ENCODE data around the gene CHST6.
A peak's percentile ranks its signal among the peaks of the same experiment; 100 is the strongest.

The CHST6 gene

GRCh38 chr16:75485230-75486013, 9.8 kb downstream of the CHST6 start:
- TF ChIP-seq Cebpa-rat (IDR thresholded peaks at IDR 0.05): no peak
- Histone ChIP-seq H3K36me3 (peaks cover 0 to 71% (median 15%) of the 10 kb centered on the region in 11 experiments; a peak in 15 of 22 replicates), H3K4me2 (peak overlapping the region; percentile 54 to 95 (median 83)), H3K9ac (peak overlapping the region in 9 of 11 experiments; percentile 10 to 67 (median 36); a peak in 14 of 22 replicates), H4K20me1 (peaks cover 0 to 14% (median 0%) of the 10 kb centered on the region in 11 experiments; a peak in 3 of 22 replicates), H3K27ac (peak overlapping the region in 8 of 11 experiments; percentile 42 to 73 (median 55); a peak in 16 of 22 replicates), H3K4me3 (peak overlapping the region in 4 of 10 experiments; percentile 4 to 37 (median 20); a peak in 5 of 20 replicates), H3K4me1 (peaks cover 59 to 78% (median 73%) of the 10 kb centered on the region in 10 experiments), H3K27me3 (no peaks in the 10 kb centered on the region), H3K9me3 (replicated peaks in 1 of 11) (no peaks in the 10 kb centered on the region)

DNA sequence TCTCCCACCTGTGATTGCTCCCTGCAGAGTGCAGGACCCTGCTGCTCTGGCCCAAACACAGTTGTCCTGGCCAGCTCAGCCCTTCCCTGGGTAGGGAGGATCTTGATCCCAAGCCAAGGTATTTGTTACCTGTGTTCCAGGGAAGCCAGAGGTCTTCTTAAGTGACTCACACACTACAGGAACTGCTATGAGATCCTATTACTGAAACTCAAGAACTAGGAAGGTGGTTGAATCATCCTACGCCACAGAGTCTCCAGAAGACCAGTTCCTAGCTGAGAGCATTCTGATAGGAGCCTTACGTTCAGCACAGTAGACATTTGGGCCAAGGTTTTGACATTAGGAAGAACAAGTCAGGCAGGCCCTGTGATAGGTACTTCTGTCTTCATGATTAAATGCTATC, 12.0 kb downstream of the CHST6 start:
- H4K20me1 ChIP-seq: peaks cover 0 to 14% (median 0%) of the 10 kb centered on the region in 11 experiments; a peak in 3 of 22 replicates
- H3K9me3 ChIP-seq (replicated peaks in 1 of 11): no peaks in the 10 kb centered on the region
- H3K4me2 ChIP-seq: peak overlapping the region in 5 of 11 experiments; percentile 4 to 95 (median 10); a peak in 4 of 22 replicates
- no peak overlapping the region for H3K4me3 ChIP-seq
- peak overlapping the region in 2 of 11 experiments; percentile 10 to 71; a peak in 3 of 22 replicates for H3K27ac ChIP-seq
- H3K27me3 ChIP-seq: no peaks in the 10 kb centered on the region
- no peak for TF ChIP-seq Cebpa-rat (IDR thresholded peaks at IDR 0.05)
- peaks cover 0 to 82% (median 35%) of the 10 kb centered on the region in 11 experiments; a peak in 17 of 22 replicates for H3K36me3 ChIP-seq
- H3K9ac ChIP-seq: no peak overlapping the region
- peaks cover 49 to 63% (median 57%) of the 10 kb centered on the region in 10 experiments for H3K4me1 ChIP-seq

- Histone ChIP-seq H3K27me3 (no peaks in the 10 kb centered on the region), H3K27ac (peak overlapping the region in 1 of 11 experiments; percentile 10; a peak in 1 of 22 replicates), H4K20me1 (peaks cover 0 to 14% (median 0%) of the 10 kb centered on the region in 11 experiments; a peak in 3 of 22 replicates), H3K4me3 (no peak overlapping the region), H3K36me3 (peaks cover 0 to 82% (median 35%) of the 10 kb centered on the region in 11 experiments; a peak in 17 of 22 replicates), H3K9me3 (replicated peaks in 1 of 11) (no peaks in the 10 kb centered on the region), H3K4me1 (peaks cover 48 to 63% (median 56%) of the 10 kb centered on the region in 10 experiments), H3K9ac (no peak overlapping the region), H3K4me2 (peak overlapping the region in 2 of 11 experiments; percentile 87 to 95; a peak in 1 of 22 replicates)
- no peak for TF ChIP-seq Cebpa-rat (IDR thresholded peaks at IDR 0.05)
These were observed 12.6 kb downstream of the CHST6 start for GRCh38 chr16:75482434-75483205.

DNA sequence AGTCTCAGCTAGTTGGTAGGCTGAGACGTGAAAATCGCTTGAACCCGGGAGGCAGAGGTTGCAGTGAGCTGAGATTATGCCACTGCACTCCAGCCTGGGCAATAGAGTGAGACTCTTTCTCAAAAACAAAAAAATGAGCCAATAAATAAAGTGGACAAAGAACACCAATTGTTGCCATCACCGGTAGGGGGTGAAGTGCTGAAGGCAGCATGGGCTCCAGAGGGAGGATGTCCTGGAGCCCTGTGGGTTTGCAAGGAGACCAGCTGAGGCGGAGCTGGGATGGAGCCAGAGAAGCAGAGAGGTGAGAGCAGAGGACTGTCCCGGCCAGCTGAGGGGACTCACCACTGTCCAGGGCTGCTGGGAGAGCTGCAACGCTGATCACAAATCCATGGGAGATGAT, 13.8 kb downstream of the CHST6 start:
- peaks cover 0 to 14% (median 0%) of the 10 kb centered on the region in 11 experiments; a peak in 3 of 22 replicates for H4K20me1 ChIP-seq
- TF ChIP-seq Cebpa-rat (IDR thresholded peaks at IDR 0.05): no peak
- H3K4me2 ChIP-seq: no peak overlapping the region
- peaks cover 37 to 64% (median 53%) of the 10 kb centered on the region in 10 experiments for H3K4me1 ChIP-seq
- H3K27me3 ChIP-seq: no peaks in the 10 kb centered on the region
- H3K36me3 ChIP-seq: peaks cover 0 to 81% (median 38%) of the 10 kb centered on the region in 11 experiments; a peak in 17 of 22 replicates
- H3K4me3 ChIP-seq: no peak overlapping the region
- H3K9me3 ChIP-seq (replicated peaks in 1 of 11): no peaks in the 10 kb centered on the region
- H3K27ac ChIP-seq: no peak overlapping the region
- no peak overlapping the region for H3K9ac ChIP-seq

DNA sequence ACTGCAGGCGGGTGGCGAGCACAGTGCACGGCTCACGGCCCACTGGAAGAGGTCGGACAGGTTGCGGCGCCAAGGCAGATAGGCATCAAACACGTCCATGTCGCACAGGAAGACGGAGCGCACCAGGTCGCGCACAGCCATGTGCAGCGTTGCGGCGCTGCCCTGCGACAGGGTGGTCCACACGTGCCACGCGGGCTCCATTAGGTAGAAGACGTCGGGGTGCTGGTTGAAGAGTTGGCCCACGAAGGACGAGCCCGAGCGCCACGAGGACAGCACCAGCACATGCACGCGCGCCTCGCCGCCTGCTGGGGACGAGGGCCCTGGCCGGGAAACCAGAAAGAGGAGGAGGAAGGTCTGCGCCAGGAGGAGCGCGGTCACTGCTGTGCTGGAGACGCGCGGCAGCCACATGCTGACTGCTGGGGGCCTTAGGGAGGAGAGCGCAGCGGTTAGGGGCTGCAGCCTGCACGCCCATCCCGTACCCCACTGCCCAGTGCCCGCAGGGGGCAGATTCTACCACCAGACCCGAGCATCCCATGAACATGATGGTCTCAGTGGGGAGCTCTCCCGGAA, 15.7 kb downstream of the CHST6 start:
- H3K9me3 ChIP-seq (replicated peaks in 1 of 11): no peaks in the 10 kb centered on the region
- H3K27me3 ChIP-seq: no peaks in the 10 kb centered on the region
- no peaks in the 10 kb centered on the region for H4K20me1 ChIP-seq
- no peak for TF ChIP-seq Cebpa-rat (IDR thresholded peaks at IDR 0.05)
- H3K9ac ChIP-seq: no peak overlapping the region
- H3K27ac ChIP-seq: no peak overlapping the region; a peak in 1 of 22 replicates
- peaks cover 17 to 44% (median 33%) of the 10 kb centered on the region in 10 experiments for H3K4me1 ChIP-seq
- peak overlapping the region in 1 of 11 experiments; percentile 85; a peak in 1 of 22 replicates for H3K4me2 ChIP-seq
- H3K36me3 ChIP-seq: peaks cover 0 to 94% (median 38%) of the 10 kb centered on the region in 11 experiments; a peak in 17 of 22 replicates
- no peak overlapping the region for H3K4me3 ChIP-seq

DNA sequence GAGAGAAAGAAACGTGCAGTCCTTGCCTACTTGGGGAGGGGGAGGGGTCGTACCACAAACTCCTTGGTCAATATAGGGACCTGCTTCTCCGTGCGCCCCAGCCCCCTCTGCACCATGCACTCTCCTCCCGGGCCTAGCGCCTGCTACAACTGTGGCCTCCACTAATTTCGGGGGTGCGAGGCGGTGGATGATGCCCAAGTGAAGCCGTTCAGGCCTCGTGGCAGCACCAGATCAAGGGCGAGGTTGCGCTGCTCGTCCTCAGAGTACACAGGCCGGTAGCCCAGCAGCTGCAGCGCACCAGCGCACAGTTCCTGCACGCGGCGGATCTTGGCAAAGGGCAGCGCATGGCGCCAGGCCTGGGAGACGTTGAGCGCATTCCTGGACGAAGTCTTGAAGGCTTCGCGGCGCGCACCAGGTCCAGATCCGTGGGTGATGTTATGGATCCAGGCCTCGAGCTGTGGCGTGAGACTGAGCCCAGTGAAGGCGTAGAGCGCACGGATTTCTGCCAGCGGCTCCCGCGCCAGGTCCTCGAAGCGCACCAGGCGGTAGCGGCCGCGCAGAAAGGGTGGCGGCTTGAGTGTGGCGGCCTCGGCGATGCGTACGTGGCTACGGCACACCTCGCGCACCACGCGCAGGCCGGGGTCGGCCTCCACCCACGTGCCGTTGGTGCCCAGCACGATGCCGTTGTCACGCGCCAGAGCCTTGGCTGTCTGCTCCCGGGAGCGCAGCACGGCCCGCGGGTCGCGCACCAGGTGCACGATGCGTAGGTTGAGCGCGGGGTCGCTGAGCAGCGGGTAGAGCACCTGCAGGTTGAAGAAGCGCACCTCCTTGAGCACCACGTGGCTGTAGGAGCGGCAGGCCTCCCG, 16.5 kb downstream of the CHST6 start:
- no peak for TF ChIP-seq Cebpa-rat (IDR thresholded peaks at IDR 0.05)
- no peaks in the 10 kb centered on the region for H3K9me3 ChIP-seq (replicated peaks in 1 of 11)
- no peaks in the 10 kb centered on the region for H3K27me3 ChIP-seq
- peaks cover 9 to 36% (median 27%) of the 10 kb centered on the region in 10 experiments; a peak in 19 of 20 replicates for H3K4me1 ChIP-seq
- H3K9ac ChIP-seq: no peak overlapping the region
- no peaks in the 10 kb centered on the region for H4K20me1 ChIP-seq
- peak overlapping the region in 7 of 11 experiments; percentile 20 to 85 (median 66); a peak in 12 of 22 replicates for H3K4me2 ChIP-seq
- no peak overlapping the region for H3K4me3 ChIP-seq
- peaks cover 0 to 95% (median 42%) of the 10 kb centered on the region in 11 experiments; a peak in 17 of 22 replicates for H3K36me3 ChIP-seq
- H3K27ac ChIP-seq: peak overlapping the region in 5 of 11 experiments; percentile 28 to 55 (median 46); a peak in 10 of 22 replicates

- Histone ChIP-seq H4K20me1 (no peaks in the 10 kb centered on the region), H3K9ac (peak overlapping the region in 6 of 11 experiments; percentile 11 to 61 (median 24); a peak in 9 of 22 replicates), H3K4me1 (peaks cover under 1 to 28% (median 19%) of the 10 kb centered on the region in 10 experiments; a peak in 18 of 20 replicates), H3K9me3 (replicated peaks in 1 of 11) (no peaks in the 10 kb centered on the region), H3K27ac (peak overlapping the region in 9 of 11 experiments; percentile 4 to 80 (median 60); a peak in 15 of 22 replicates), H3K4me3 (no peak overlapping the region), H3K36me3 (peaks cover 0 to 95% (median 51%) of the 10 kb centered on the region in 11 experiments; a peak in 17 of 22 replicates), H3K27me3 (no peaks in the 10 kb centered on the region), H3K4me2 (peak overlapping the region in 7 of 11 experiments; percentile 20 to 85 (median 68); a peak in 12 of 22 replicates)
- no peak for TF ChIP-seq Cebpa-rat (IDR thresholded peaks at IDR 0.05)
These were observed 17.4 kb downstream of the CHST6 start for GRCh38 chr16:75477680-75478473.

Measured in BLaER1 treated with 17β-estradiol and CSF1 and Interleukin-3, amounts not matched to agents 10 nM and 100 nM (cell line).